ENCODE results near the gene TACC3.

The TACC3 gene

DNA sequence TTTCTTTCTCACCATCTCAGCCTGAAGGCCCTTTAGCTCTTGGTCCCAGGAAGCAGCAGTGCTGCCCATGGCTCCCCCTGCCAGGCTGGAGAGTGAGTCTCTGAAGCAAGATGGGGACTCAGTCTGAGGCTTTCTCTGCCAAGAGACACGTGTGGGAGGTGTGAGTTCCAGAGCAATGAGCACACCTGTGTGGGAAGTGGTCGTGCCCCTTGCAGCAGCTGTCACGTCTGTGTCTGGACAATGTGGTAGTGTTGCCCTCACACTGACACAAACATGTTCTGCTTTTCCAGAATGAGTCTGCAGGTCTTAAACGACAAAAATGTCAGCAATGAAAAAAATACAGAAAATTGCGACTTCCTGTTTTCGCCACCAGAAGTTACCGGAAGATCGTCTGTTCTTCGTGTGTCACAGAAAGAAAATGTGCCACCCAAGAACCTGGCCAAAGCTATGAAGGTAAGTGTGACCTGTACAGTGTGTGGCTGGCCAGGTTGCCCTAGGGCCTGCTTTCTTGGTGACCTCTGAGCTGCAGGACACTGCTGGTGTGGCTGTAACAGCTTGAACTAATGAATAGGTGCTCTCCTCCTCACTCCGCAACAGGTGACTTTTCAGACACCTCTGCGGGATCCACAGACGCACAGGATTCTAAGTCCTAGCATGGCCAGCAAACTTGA, 1.9 kb downstream of the TACC3 start:
- DNase-seq (ENCODE audit: low read depth): no peak

GRCh38 chr4:1725521-1725920, 4.2 kb downstream of the TACC3 start:
- DNase-seq (ENCODE audit: low read depth): no peak

GRCh38 chr4:1726146-1726934, 5.0 kb downstream of the TACC3 start:
- peak; percentile 63 for DNase-seq (ENCODE audit: low read depth)

- no peak for DNase-seq (ENCODE audit: low read depth)
Measured at GRCh38 chr4:1727117-1728031, 6.1 kb downstream of the TACC3 start.

GRCh38 chr4:1728061-1728980, 7.0 kb downstream of the TACC3 start:
- DNase-seq (ENCODE audit: low read depth): no peak

DNA sequence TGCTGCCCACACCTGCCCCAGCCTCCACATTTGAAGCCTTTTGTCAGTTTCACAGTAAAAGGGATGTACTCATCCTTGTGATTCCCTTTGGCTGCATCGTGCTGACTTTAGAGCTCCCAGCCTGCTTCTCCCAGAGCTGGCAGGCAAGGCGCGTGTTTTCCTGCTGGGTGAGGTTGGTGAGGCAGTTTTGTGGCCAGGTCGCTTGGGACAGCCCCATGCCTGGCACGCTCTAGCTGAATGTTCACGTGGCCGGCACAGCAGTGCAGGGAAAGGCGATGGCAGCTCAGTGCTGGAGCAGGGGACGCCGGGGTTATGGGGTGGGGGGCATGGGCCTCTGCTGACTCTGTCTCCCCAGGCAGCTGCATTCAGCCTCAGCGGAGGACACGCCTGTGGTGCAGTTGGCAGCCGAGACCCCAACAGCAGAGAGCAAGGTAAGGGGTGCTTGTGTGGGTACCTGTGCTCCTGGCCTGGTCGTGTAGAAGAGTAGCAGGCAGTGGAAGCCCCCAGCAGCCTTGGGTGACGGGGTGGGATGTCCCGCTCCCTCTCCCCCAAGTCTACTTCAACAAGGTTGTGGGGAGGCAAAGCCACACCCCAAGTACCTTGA, 9.3 kb downstream of the TACC3 start:
- no peak for DNase-seq (ENCODE audit: low read depth)

DNA sequence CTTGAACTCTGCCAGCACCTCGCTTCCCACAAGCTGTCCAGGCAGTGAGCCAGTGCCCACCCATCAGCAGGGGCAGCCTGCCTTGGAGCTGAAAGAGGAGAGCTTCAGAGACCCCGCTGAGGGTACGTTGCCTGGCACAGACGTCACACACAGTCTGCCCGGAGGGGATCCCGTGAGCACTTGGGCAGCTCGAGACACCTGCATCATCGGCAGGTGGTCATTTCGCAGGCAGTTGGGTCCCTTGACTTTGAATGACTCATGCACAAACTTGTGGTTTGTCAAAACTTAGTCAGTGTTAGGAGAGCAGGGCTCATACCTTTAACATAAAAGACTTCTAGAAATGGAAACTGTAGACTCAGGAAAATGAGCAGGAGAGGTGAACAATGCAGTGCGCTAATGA, 9.9 kb downstream of the TACC3 start:
- no peak for DNase-seq (ENCODE audit: low read depth)

- DNase-seq (ENCODE audit: low read depth): no peak
Measured at GRCh38 chr4:1732911-1733310, 11.6 kb downstream of the TACC3 start.

DNA sequence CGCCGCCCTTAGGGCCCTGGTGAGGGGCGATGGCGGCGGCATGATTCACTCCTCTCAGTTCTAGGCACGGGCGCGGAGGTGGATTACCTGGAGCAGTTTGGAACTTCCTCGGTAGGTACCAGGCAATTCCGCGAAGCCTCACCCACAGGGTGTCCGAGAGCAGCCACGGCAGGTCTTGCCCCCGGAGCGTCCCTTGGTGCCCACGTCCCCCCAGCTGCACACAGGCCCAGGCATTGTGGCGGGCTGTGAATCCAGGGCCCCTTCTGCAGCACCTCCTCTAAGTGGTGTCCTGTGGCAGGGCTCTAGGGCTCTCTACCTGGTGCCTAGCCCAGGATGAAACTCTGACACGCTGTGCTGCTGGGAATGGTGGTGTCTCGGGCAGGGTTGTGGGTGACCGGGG, 13.9 kb downstream of the TACC3 start:
- DNase-seq (ENCODE audit: low read depth): no peak

DNA sequence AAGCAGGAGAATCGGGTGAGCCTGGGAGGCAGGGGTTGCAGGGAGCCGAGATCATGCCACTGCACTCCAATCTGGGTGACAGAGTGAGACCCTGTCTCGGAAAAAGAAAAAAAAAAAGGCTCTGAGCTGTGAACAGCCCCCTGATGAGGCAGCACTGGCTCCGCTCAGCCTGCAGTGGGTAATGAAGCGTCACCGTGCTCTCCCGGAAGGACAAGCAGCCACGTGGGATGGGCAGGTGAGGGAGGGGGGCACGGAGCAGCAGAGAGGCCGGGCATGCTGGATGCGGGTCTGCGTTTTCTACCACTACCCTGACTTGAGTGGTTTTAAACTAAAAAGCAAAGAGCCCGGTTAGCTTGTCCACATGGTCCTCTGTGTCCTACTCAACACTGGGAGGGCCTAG, 15.5 kb downstream of the TACC3 start:
- DNase-seq (ENCODE audit: low read depth): no peak

DNA sequence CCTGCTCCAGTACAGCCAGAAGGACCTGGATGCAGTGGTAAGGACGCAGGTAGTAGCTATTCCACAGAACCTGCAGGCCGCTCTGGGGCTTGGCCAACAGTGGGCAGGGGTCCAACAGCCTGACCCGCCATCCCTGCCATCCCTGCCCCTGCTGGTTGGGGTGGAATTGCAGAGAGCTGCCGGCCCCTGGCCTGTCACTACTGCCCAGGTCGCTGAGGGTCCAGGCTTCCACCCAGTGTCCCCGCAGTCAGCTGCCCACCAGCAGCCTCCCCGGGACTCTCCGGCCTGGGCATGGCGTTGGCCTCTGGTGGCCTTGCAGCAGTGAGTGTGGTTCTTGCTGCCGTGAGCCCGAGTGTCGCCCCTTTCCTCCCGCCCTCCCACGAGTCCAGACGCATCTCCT, 16.3 kb downstream of the TACC3 start:
- DNase-seq (ENCODE audit: low read depth): no peak

DNA sequence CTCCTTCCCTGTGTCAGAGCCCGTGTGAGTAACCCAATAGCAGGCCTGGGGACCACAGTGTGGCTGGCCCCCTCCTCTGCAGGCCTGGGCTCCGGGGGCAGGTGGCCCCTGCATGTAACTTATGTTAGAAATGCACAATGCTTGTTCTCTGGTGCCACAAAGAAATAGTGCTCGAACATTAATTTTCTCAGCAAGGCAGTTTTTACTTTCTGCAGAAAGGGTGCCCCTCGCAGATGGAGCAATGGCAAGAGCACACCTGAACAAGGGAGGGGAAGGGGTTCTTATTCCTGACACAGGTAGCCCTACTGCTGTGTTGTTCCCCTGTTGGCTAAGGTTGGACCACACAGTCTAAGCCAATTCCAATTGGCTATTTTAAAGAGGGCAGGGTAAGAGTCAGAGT, 17.1 kb downstream of the TACC3 start:
- DNase-seq (ENCODE audit: low read depth): no peak

GRCh38 chr4:1739358-1739757, 18.0 kb downstream of the TACC3 start:
- DNase-seq (ENCODE audit: low read depth): no peak

GRCh38 chr4:1740021-1740545, 18.8 kb downstream of the TACC3 start:
- DNase-seq (ENCODE audit: low read depth): no peak

DNA sequence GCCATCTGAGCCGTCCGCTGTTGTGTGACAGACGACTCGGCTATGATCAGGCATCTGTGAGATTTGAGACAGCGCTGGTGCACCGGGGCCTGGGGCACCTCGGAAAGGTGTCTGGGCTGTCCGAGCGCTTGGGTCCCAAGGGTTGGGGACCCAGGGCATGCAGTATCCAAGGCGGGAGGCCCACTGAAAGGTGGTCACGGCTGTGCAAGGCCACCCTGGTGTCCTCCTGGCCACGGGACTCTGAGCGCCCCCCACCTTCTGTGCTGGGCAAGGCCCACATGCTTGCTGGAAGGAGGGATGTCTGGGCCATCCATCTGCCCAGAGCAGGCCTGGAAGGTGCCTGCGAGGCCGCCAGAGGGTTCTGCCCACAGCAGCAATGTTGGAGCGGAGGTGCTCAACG, 19.9 kb downstream of the TACC3 start:
- no peak for DNase-seq (ENCODE audit: low read depth)

DNA sequence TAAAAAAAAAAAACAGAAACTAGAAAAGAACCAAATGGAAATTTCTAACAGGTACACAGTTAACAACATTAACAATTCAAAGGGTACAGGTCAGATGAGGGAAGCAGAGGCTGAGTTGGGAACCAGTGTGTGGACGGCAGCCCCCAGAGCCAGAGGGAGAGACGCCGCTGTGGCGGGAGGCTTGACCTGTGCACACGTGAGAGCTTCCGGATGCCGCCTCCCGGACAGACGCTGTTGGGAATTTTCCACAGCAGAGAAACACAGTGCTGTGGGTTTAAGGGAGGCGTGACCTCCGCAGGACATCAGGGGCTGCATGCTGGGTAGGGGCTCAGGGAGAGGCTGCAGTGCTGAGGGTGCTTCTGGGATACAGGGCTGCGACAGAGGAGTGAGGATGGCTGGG, 22.2 kb downstream of the TACC3 start:
- DNase-seq (ENCODE audit: low read depth): no peak

GRCh38 chr4:1743975-1744374, 22.7 kb downstream of the TACC3 start:
- no peak for DNase-seq (ENCODE audit: low read depth)

GRCh38 chr4:1744552-1744951, 23.2 kb downstream of the TACC3 start:
- DNase-seq (ENCODE audit: low read depth): no peak

GRCh38 chr4:1745165-1745564, 23.8 kb downstream of the TACC3 start:
- no peak for DNase-seq (ENCODE audit: low read depth)

DNA sequence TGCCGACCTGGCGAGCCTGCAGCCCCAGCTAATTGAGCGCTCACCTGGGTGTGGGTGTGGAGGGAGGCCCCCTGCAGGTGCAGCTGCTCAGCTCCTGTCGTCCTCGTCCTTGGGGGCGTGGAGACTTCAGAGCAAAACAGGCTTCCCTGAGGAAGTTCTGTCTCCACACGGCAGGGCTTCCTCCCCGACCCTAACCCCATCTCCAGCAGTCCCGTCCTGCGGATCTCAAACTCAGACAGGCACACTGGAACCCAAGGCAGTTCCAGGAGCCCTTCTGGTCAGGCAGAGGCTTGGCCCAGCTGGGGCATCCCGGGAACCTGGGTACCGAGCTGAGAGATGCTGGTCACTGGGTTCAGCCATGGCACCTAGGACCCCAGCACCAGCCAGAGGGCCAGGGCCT, 24.4 kb downstream of the TACC3 start:
- no peak for DNase-seq (ENCODE audit: low read depth)

DNA sequence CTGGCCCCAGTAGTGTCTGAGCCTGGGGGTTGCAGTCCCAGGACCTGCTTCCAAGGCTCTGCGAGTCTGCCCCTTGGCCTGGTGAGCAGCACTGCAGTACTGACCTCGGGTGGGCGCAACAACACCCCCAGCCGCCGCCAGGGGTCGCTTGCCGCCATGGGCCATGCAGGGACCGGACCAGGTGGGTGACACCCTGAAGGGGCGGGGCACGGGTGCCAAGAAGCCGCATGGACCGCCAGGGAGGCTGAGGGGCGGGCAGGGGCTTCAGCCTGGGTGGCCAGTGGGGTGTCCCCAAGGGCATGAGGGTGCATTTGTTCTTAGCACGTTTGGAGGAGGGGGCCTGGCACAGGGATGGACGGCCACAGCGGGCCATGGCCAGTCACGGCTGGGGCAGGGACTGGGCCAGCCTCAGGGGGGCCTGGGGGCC, 25.0 kb downstream of the TACC3 start:
- DNase-seq (ENCODE audit: low read depth): peak; percentile 31
